Nephron (organoid): Measurements from ENCODE around the gene SLC8A1.

Source experiments
- H3K27ac Mint-ChIP-seq, 3 experiments: 2 replicates each; pipeline ENCODE4 v1.8.0; 2020; ENCODE audit warnings: mixed read lengths in 3 of 3, mild to moderate bottlenecking in 2 of 3, moderate library complexity in 1 of 3
- H3K27me3 Mint-ChIP-seq: 2 replicates; pipeline ENCODE4 v1.8.0; 2021; ENCODE audit warnings: low read depth, mild to moderate bottlenecking, moderate library complexity, mixed read lengths
- H3K36me3 Mint-ChIP-seq: 2 replicates; pipeline ENCODE4 v1.8.0; 2020; ENCODE audit warnings: low read depth, mixed read lengths
- H3K4me1 Mint-ChIP-seq: 2 replicates; pipeline ENCODE4 v1.8.0; 2020; ENCODE audit warnings: mixed read lengths
- H3K4me3 Mint-ChIP-seq, 3 experiments: 2 replicates each; pipeline ENCODE4 v1.8.0; 2020; ENCODE audit warnings: mild to moderate bottlenecking in 3 of 3, mixed read lengths in 3 of 3, moderate library complexity in 2 of 3
- H3K9me3 Mint-ChIP-seq: 2 replicates; pipeline ENCODE4 v1.8.0; 2020; ENCODE audit warnings: mixed read lengths
- TF ChIP-seq, protein P1 (sequence below), 3 experiments: fragments of 200-600 bp; sonication (generic); IDR thresholded peaks; one replicate each; pipeline ENCODE4 v1.5.0; 2021; ENCODE audit warnings: antibody characterized with exemption in 3 of 3; ENCODE audit not compliant: unreplicated experiment in 3 of 3

The SLC8A1 gene

DNA sequence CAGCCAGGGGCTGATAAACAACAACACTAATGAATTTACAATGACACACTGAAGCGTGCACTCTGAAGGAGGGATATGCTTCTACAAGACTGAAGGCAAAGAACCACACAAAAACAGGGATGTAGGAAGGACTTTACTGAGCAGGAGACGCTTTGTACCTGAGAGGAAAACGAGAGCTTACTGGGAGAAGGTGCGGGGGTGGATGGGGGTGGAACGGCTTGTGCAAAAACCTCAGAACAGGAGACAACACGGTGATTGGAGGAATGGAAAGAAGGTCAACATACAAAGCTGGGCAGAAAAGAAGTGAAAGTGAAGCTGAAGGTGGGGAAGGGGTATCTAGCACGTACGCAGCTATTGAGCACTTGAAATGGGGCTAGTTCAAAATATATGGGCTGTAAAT is 93.1 kb downstream of the SLC8A1 start:
- H3K4me1 Mint-ChIP-seq = peaks cover 22% of the 10 kb centered on the region
- H3K9me3 Mint-ChIP-seq = no peaks in the 10 kb centered on the region
- TF ChIP-seq, protein P1, sequence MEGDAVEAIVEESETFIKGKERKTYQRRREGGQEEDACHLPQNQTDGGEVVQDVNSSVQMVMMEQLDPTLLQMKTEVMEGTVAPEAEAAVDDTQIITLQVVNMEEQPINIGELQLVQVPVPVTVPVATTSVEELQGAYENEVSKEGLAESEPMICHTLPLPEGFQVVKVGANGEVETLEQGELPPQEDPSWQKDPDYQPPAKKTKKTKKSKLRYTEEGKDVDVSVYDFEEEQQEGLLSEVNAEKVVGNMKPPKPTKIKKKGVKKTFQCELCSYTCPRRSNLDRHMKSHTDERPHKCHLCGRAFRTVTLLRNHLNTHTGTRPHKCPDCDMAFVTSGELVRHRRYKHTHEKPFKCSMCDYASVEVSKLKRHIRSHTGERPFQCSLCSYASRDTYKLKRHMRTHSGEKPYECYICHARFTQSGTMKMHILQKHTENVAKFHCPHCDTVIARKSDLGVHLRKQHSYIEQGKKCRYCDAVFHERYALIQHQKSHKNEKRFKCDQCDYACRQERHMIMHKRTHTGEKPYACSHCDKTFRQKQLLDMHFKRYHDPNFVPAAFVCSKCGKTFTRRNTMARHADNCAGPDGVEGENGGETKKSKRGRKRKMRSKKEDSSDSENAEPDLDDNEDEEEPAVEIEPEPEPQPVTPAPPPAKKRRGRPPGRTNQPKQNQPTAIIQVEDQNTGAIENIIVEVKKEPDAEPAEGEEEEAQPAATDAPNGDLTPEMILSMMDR (IDR thresholded peaks at IDR 0.05; ENCODE audit: unreplicated experiment in 3 of 3) = no peak
- H3K36me3 Mint-ChIP-seq = peaks cover 3% of the 10 kb centered on the region
- no peak overlapping the region for H3K4me3 Mint-ChIP-seq
- no peak overlapping the region for H3K27ac Mint-ChIP-seq
- no peaks in the 10 kb centered on the region for H3K27me3 Mint-ChIP-seq

DNA sequence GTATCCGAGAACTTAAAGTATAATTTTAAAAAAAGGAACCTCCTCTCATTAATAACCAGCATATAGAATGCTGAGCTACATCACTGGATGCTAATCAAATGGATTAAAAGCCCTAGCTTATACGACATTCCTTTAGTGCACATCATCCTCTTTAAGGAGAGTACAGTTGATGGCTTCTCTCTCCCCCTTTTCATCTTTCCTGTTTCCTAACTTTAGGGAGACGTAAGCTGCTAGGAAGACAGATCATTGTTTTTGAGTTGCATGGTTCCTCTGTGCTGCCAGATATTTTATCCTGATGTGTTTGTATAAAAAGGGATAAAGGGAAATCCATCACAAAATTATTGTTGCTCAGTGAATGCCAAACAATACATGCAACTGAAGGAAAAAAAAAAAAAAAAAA is 94.2 kb downstream of the SLC8A1 start:
- no peaks in the 10 kb centered on the region for H3K9me3 Mint-ChIP-seq
- no peaks in the 10 kb centered on the region for H3K27me3 Mint-ChIP-seq
- TF ChIP-seq, protein P1 (IDR thresholded peaks at IDR 0.05; ENCODE audit: unreplicated experiment in 3 of 3) = no peak

DNA sequence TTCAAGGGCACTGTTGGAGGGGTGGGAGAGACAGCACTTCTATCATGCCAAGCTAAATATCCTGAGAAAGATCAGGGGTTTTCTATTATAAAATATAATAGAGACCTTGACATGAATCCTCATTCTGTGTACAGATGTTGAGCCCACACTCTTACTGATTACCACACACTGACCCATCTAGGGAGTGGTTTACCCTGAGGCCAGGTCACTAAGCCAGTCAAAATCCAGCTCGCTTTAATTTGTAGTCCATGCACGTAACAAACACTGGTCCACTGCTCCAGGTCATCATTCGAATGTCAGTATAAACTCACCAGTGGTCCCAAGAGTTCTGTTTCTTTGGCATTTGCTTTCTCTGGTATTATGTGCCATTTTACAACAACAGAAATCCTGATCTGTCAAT is 96.4 kb downstream of the SLC8A1 start:
- H3K4me3 Mint-ChIP-seq = no peak overlapping the region
- peaks cover 26% of the 10 kb centered on the region for H3K4me1 Mint-ChIP-seq

More for the DNA sequence above, 94.2 kb downstream of the SLC8A1 start:
- no peak overlapping the region for H3K4me3 Mint-ChIP-seq
- H3K36me3 Mint-ChIP-seq = peaks cover 3% of the 10 kb centered on the region
- peaks cover 26% of the 10 kb centered on the region for H3K4me1 Mint-ChIP-seq
- H3K27ac Mint-ChIP-seq = no peak overlapping the region

DNA sequence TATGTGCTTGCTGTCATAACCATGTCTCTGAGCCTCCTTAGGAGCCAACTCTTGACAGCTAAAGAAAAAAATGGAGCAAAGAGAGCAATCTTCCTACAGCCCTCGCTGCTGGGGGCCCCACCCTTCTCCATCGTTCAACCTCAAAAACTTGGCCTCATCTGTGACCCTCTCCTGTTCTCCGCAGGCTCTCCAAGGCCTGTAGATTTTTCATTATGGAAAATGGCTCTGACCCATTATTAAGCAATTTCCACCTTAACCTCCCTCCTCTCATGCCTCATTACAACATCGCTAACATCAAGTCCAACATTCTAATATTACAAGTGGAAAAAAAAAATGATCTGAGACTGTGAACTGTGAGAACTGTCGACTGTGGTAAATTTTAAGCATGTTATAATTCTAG is 98.7 kb downstream of the SLC8A1 start:
- Mint-ChIP-seq H3K27me3 (no peaks in the 10 kb centered on the region), H3K36me3 (peaks cover 3% of the 10 kb centered on the region)

More for the DNA sequence above, 96.4 kb downstream of the SLC8A1 start:
- Mint-ChIP-seq H3K27me3 (no peaks in the 10 kb centered on the region), H3K27ac (no peak overlapping the region), H3K9me3 (no peaks in the 10 kb centered on the region), H3K36me3 (peaks cover 3% of the 10 kb centered on the region)
- TF ChIP-seq, protein P1 (IDR thresholded peaks at IDR 0.05; ENCODE audit: unreplicated experiment in 3 of 3) = no peak

DNA sequence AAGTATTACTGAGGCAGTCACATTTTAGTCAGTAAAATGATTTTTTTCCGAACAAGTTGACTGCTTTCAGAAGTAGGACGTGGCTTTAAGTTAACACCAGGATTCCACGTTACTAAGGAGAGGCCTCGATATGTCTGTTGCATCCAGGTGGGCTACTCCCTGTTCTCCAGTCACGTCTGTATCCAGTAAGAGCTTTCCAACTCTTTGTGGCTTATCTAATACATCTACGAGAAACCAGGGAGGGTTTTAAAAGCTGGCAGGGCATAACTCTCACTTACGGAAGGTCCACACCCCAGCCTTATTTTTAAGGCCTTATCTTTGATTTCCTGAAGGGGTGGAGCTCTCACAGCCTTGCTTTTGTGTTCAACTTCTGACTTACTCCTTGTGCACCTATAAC is 99.2 kb downstream of the SLC8A1 start:
- peaks cover 35% of the 10 kb centered on the region for H3K4me1 Mint-ChIP-seq

More for the DNA sequence above, 98.7 kb downstream of the SLC8A1 start:
- Mint-ChIP-seq H3K27ac (peak overlapping the region in 1 of 3 experiments; percentile 4), H3K4me3 (no peak overlapping the region), H3K9me3 (no peaks in the 10 kb centered on the region), H3K4me1 (peaks cover 33% of the 10 kb centered on the region)
- TF ChIP-seq, protein P1 (IDR thresholded peaks at IDR 0.05; ENCODE audit: unreplicated experiment in 3 of 3) = no peak

More for the DNA sequence above, 99.2 kb downstream of the SLC8A1 start:
- Mint-ChIP-seq H3K9me3 (no peaks in the 10 kb centered on the region), H3K4me3 (no peak overlapping the region), H3K27ac (no peak overlapping the region), H3K27me3 (no peaks in the 10 kb centered on the region), H3K36me3 (peaks cover 3% of the 10 kb centered on the region)
- TF ChIP-seq, protein P1 (IDR thresholded peaks at IDR 0.05; ENCODE audit: unreplicated experiment in 3 of 3) = no peak
